IMR-90 (cell line): ENCODE measurements around the gene CEP76. TPM values are rescaled to one million over a fixed set of nuclear protein-coding genes. Genes with fewer than 3 reads are reported as not detected.

Experiments used
- ATAC-seq: fragments of 200-7000 bp; cut with Tn5 transposase; 2 replicates; pipeline ENCODE4 v1.9.1; 2020; ENCODE audit warnings: low read depth, mild to moderate bottlenecking, moderate library complexity
- BruUV-seq: library from RNA; stranded (reverse); fragments of 400-500 nt; replicated peaks from 2 replicates; lab custom pipeline; 2021; lab: Mats Ljungman, UMichigan
- CTCF ChIA-PET: fragments of 300-600 bp; formaldehyde crosslinking; extraction: SDS; loops from one replicate; lab custom pipeline; 2021; ENCODE audit warnings: antibody characterized with exemption; lab: Yijun Ruan, JAX
- POLR2A ChIA-PET: fragments of 300-600 bp; sonication (Branson Sonifier 250); formaldehyde crosslinking; loops from one replicate; lab custom pipeline; 2022; ENCODE audit warnings: antibody characterized with exemption; ENCODE audit not compliant: unreplicated experiment; lab: Charles Lee
- DNase-seq: peaks from one replicate; pipeline ENCODE4 v3.0.0; 2013
- H2AFZ ChIP-seq: replicated peaks from 2 replicates; pipeline ENCODE3; 2013; ENCODE audit warnings: low read length, mild to moderate bottlenecking; ENCODE audit not compliant: poor library complexity
- H2AK5ac ChIP-seq: 2 replicates; pipeline ENCODE4 v1.6.1; 2013; ENCODE audit warnings: low read depth, low read length, inconsistent platforms
- H2AK9ac ChIP-seq: replicated peaks from 2 replicates; pipeline ENCODE3; 2013; ENCODE audit warnings: mild to moderate bottlenecking, low read depth, low read length, moderate library complexity; ENCODE audit not compliant: poor library complexity
- H2BK120ac ChIP-seq: 2 replicates; pipeline ENCODE4 v1.6.1; 2013; ENCODE audit warnings: low read depth, low read length, inconsistent platforms
- H2BK15ac ChIP-seq: 3 replicates; pipeline ENCODE4 v1.6.1; 2013; ENCODE audit warnings: low read depth, low read length, inconsistent platforms
- H2BK20ac ChIP-seq: 2 replicates; pipeline ENCODE4 v1.6.1; 2013; ENCODE audit warnings: low read depth, mild to moderate bottlenecking, inconsistent platforms, low read length, moderate library complexity
- H2BK5ac ChIP-seq: 2 replicates; pipeline ENCODE4 v1.6.1; 2013; ENCODE audit warnings: mild to moderate bottlenecking, low read depth, low read length, inconsistent platforms; ENCODE audit not compliant: poor library complexity, severe bottlenecking
- H3K14ac ChIP-seq: replicated peaks from 2 replicates; pipeline ENCODE4 v1.6.1; 2013; ENCODE audit warnings: low read depth, low read length, inconsistent platforms
- H3K18ac ChIP-seq: 2 replicates; pipeline ENCODE4 v1.6.1; 2013; ENCODE audit warnings: low read depth, low read length, control low read depth
- H3K23ac ChIP-seq: 2 replicates; pipeline ENCODE4 v1.6.1; 2013; ENCODE audit warnings: low read depth, low read length, inconsistent platforms
- H3K27ac ChIP-seq: 2 replicates; pipeline ENCODE4 v1.5.1; 2013; ENCODE audit warnings: mild to moderate bottlenecking, control low read depth, low read length; ENCODE audit not compliant: insufficient read depth
- H3K27me3 ChIP-seq: 2 replicates; pipeline ENCODE4 v1.6.1; 2013; ENCODE audit warnings: low read length; ENCODE audit not compliant: control insufficient read depth, insufficient read depth
- H3K36me3 ChIP-seq: 2 replicates; pipeline ENCODE4 v1.6.1; 2013; ENCODE audit warnings: low read length, mixed read lengths; ENCODE audit not compliant: control insufficient read depth, insufficient read depth
- H3K4ac ChIP-seq: 2 replicates; pipeline ENCODE4 v1.6.1; 2013; ENCODE audit warnings: low read depth, low read length, inconsistent platforms
- H3K4me1 ChIP-seq: 2 replicates; pipeline ENCODE4 v1.6.1; 2013; ENCODE audit warnings: low read length, mixed read lengths; ENCODE audit not compliant: control insufficient read depth, insufficient read depth
- H3K4me2 ChIP-seq: 2 replicates; pipeline ENCODE4 v1.6.1; 2013; ENCODE audit warnings: low read depth, mild to moderate bottlenecking, control low read depth, low read length, moderate library complexity
- H3K4me3 ChIP-seq: 2 replicates; pipeline ENCODE4 v1.5.1; 2013; ENCODE audit warnings: low read depth, mild to moderate bottlenecking, control low read depth, low read length, moderate library complexity; ENCODE audit not compliant: insufficient read depth
- H3K56ac ChIP-seq: 2 replicates; pipeline ENCODE4 v1.6.1; 2013; ENCODE audit warnings: low read length, inconsistent platforms; ENCODE audit not compliant: insufficient read depth; ENCODE audit errors: extremely low read depth
- H3K79me1 ChIP-seq, 2 experiments: 2 replicates each; pipeline ENCODE4 v1.6.1; 2013; ENCODE audit warnings: low read length in 2 of 2, inconsistent platforms in 1 of 2, low read depth in 1 of 2
- H3K9ac ChIP-seq: 2 replicates; pipeline ENCODE4 v1.6.1; 2013; ENCODE audit warnings: low read depth, low read length, control low read depth
- H3K9me1 ChIP-seq: 2 replicates; pipeline ENCODE4 v1.6.1; 2013; ENCODE audit warnings: low read length, inconsistent platforms; ENCODE audit not compliant: insufficient read depth
- H3K9me3 ChIP-seq: 2 replicates; pipeline ENCODE4 v1.6.1; 2013; ENCODE audit warnings: low read length; ENCODE audit not compliant: control insufficient read depth, insufficient read depth
- H4K20me1 ChIP-seq: 2 replicates; pipeline ENCODE4 v1.6.1; 2013; ENCODE audit warnings: low read length, inconsistent platforms; ENCODE audit not compliant: insufficient read depth
- H4K5ac ChIP-seq: 2 replicates; pipeline ENCODE4 v1.6.1; 2013; ENCODE audit warnings: mild to moderate bottlenecking, low read depth, low read length, control low read depth
- H4K8ac ChIP-seq, 2 experiments: 2 replicates each; pipeline ENCODE4 v1.6.1; 2013; ENCODE audit warnings: low read depth in 2 of 2, low read length in 2 of 2, control low read depth in 1 of 2, inconsistent platforms in 1 of 2
- H4K91ac ChIP-seq: 2 replicates; pipeline ENCODE4 v1.6.1; 2013; ENCODE audit warnings: low read depth, low read length, inconsistent platforms; ENCODE audit not compliant: insufficient read depth
- CEBPB ChIP-seq: IDR thresholded peaks from 2 replicates; pipeline ENCODE4 v1.6.1; 2012; ENCODE audit warnings: low read depth, low read length, improper control_type of control experiment
- FOS ChIP-seq: fragments of 150-350 bp; IDR thresholded peaks from 2 replicates; pipeline ENCODE4 v1.6.1; 2016; ENCODE audit warnings: low read depth, low read length
- MAFK ChIP-seq: IDR thresholded peaks from 2 replicates; pipeline ENCODE4 v1.6.1; 2012; ENCODE audit warnings: low read depth, low read length, improper control_type of control experiment
- MAZ ChIP-seq: IDR thresholded peaks from 2 replicates; pipeline ENCODE4 v1.6.1; 2012; ENCODE audit warnings: low read depth, mild to moderate bottlenecking, low read length, improper control_type of control experiment, moderate library complexity, borderline replicate concordance
- MXI1 ChIP-seq: IDR thresholded peaks from 2 replicates; pipeline ENCODE4 v1.6.1; 2012; ENCODE audit warnings: low read depth, mild to moderate bottlenecking, low read length, moderate library complexity, borderline replicate concordance
- NFE2L2 ChIP-seq: fragments of 150-350 bp; IDR thresholded peaks from 2 replicates; pipeline ENCODE4 v1.6.1; 2016; ENCODE audit warnings: low read depth, mild to moderate bottlenecking, low read length
- POLR2A ChIP-seq: IDR thresholded peaks from 2 replicates; pipeline ENCODE4 v1.6.1; 2012; ENCODE audit warnings: mild to moderate bottlenecking, low read depth, low read length
- RAD21 ChIP-seq: IDR thresholded peaks from 2 replicates; pipeline ENCODE4 v1.6.1; 2012; ENCODE audit warnings: low read length, improper control_type of control experiment
- RCOR1 ChIP-seq: IDR thresholded peaks from 2 replicates; pipeline ENCODE4 v1.6.1; 2012; ENCODE audit warnings: mild to moderate bottlenecking, low read length, improper control_type of control experiment; ENCODE audit not compliant: insufficient replicate concordance
- RFX5 ChIP-seq: IDR thresholded peaks from 2 replicates; pipeline ENCODE4 v1.8.0; 2012; ENCODE audit warnings: low read depth, mild to moderate bottlenecking, low read length, moderate library complexity
- SMC3 ChIP-seq: fragments of 150-350 bp; IDR thresholded peaks from 2 replicates; pipeline ENCODE4 v1.6.1; 2016; ENCODE audit warnings: low read depth, mild to moderate bottlenecking, antibody characterized with exemption, low read length, moderate library complexity
- WGBS, 2 experiments: methylation state at CpG; one replicate each; pipeline versions ENCODE4 v1.1.5 to v1.1.7; 2013; ENCODE audit warnings: missing lambda C conversion rate in 2 of 2; ENCODE audit not compliant: insufficient read length in 1 of 2; ENCODE audit errors: extremely low coverage in 2 of 2; 5-methylcytosine and 5-hydroxymethylcytosine counted together
- dilution Hi-C: fragments of 300-500 bp; cut with HindIII; formaldehyde crosslinking; loops from one replicate; pipeline ENCODE4 v1.14.3; 2018; ENCODE audit warnings: low sequenced_read_pairs; ENCODE audit not compliant: unreplicated experiment
- in situ Hi-C: fragments of 300-500 bp; cut with MboI; formaldehyde crosslinking; loops from 3 replicates; pipeline ENCODE4 v1.14.3; 2019; ENCODE audit warnings: low sequenced_read_pairs, inconsistent platforms, mixed read lengths
- intact Hi-C: fragments of 100-400 bp; cut with micrococcal nuclease; formaldehyde crosslinking; loops from 2 replicates; pipeline ENCODE4 v1.10.0; 2022
- polyA plus RNA-seq, 3 experiments: library from polyadenylated mRNA; depleted of rRNA; stranded (reverse); fragments of >200 nt; gene quantifications; 2 replicates each; pipeline ENCODE4 v1.2.3, GENCODE V29; 2012; ENCODE audit warnings: low replicate concordance in 1 of 3
- total RNA-seq: library from RNA; depleted of rRNA; stranded (reverse); fragments of >200 nt; gene quantifications from 2 replicates; pipeline ENCODE4 v1.2.3, GENCODE V29; 2012
- TF ChIP-seq, protein P1 (sequence below): conservative IDR thresholded peaks from 2 replicates; pipeline ENCODE4 v1.5.1; 2012; ENCODE audit warnings: mild to moderate bottlenecking, low read depth, low read length, improper control_type of control experiment

The CEP76 gene
- total and polyA plus RNA-seq, 2 of the 4 experiments (the other 2 are of a cell fraction) = 5.1 to 8.1 TPM

DNA sequence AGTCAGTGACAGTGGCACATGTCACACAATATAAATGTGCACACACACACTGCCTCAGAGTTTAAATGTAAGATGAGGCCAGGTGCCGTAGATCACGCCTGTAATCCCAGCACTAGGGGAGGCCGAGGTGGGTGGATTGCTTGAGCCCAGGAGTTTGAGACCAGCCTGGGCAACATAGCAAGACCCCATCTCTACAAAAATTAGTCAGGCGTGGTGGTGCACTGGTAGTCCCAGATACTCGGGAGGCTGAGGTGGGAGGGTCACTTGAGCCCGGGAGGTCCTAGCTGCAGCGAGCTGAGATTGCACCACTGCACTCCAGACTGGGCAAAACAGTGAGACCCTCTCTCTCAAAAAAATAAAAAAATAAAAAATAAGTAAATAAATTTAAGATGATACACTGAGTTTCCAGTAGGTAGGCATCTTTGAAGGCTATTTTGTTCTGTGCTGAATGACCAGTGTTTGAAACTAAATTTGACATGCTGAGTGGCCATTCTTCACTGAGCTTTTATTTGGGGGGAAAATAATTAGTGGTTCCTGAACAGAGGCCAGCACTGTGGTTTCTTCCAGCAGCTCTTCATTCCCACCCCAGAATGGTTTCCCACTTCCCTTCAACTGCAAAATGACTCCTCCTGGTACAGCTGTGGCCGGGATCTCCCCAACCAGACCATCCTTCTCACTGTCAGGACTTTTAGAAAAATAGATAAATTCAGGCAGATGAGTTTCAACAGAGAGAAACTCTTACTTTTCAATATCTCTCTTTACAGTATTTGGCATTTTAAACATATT is 45.2 kb upstream of the CEP76 start (continued):
- TF ChIP-seq CEBPB = no peak

DNA sequence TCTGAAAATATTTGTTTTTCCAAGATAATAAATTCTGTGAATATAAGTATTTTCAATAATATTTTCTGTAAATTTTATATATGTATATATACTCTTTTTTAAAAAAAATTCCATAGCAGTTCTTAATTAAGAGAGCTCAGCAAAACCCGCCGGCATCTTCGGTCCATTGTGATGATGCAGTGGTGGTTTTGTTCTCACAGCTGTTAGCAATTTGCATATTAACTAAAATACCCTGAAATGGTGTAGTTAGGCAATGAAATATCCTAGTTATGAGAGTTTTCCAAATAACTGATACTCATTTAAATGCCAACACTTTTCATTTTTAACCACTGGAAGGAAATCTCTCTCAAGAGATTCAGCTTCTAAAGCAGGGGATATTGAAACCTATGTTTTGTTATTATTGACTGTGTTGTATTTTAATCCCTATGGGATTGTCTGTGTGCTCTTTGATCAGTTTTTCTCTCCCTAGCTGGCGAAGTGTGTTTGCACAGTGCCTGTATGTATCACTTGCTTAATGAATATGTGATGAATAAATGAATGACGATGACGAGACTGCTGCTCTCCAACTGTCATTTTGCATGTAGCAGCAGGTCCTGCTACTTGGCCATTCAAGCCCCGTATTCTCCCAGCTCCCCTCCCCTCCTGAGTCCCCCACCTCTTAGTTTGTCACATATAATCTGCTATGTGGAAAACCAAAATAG is 42.7 kb upstream of the CEP76 start:
- Histone ChIP-seq H4K5ac (no peak overlapping the region), H2BK20ac (no peak overlapping the region), H3K27me3 (no peaks in the 10 kb centered on the region), H2AK5ac (no peak overlapping the region), H3K9me1 (peaks cover 4% of the 10 kb centered on the region; the same call in 1 of the 2 replicates), H3K79me1 (no peaks in the 10 kb centered on the region), H3K23ac (no peak overlapping the region), H3K56ac (no peak overlapping the region), H3K36me3 (no peaks in the 10 kb centered on the region), H4K91ac (no peak overlapping the region), H3K9me3 (no peaks in the 10 kb centered on the region), H3K4ac (no peak overlapping the region), H4K8ac (no peak overlapping the region), H3K14ac (no peak overlapping the region), H2BK5ac (no peak overlapping the region), H3K4me2 (no peak overlapping the region), H3K4me1 (peaks cover 9% of the 10 kb centered on the region), H3K27ac (no peak overlapping the region), H3K9ac (no peak overlapping the region), H2BK15ac (no peak overlapping the region), H4K20me1 (no peaks in the 10 kb centered on the region), H2AFZ (no peak overlapping the region), H2AK9ac (no peak overlapping the region), H2BK120ac (no peak overlapping the region), H3K4me3 (no peak overlapping the region), H3K18ac (no peak overlapping the region)
- in situ Hi-C loops (loop anchor here (10.0 to 25.0 kb wide), 2 partner anchors 150 to 417 kb away; no protein-coding TSS in a partner anchor), intact Hi-C loops (loop anchor here (2.0 kb wide), 1 partner anchor 18 kb away; no protein-coding TSS in a partner anchor), dilution Hi-C loops (no loop called here)
- BruUV-seq = no TSS peak
- CTCF ChIA-PET = interaction anchor here (0.7 to 2.8 kb wide), 6 partner anchors 117 to 197 kb away, joined by 3 to 23 read pairs (median 4); no protein-coding TSS in a partner anchor
- ATAC-seq (no peak), DNase-seq (no peak)
- TF ChIP-seq MXI1 (no peak), FOS (no peak), MAFK (no peak), CEBPB (no peak), NFE2L2 (no peak), RAD21 (no peak), RCOR1 (no peak), POLR2A (no peak), RFX5 (no peak), MAZ (no peak), SMC3 (no peak)
- TF ChIP-seq, protein P1, sequence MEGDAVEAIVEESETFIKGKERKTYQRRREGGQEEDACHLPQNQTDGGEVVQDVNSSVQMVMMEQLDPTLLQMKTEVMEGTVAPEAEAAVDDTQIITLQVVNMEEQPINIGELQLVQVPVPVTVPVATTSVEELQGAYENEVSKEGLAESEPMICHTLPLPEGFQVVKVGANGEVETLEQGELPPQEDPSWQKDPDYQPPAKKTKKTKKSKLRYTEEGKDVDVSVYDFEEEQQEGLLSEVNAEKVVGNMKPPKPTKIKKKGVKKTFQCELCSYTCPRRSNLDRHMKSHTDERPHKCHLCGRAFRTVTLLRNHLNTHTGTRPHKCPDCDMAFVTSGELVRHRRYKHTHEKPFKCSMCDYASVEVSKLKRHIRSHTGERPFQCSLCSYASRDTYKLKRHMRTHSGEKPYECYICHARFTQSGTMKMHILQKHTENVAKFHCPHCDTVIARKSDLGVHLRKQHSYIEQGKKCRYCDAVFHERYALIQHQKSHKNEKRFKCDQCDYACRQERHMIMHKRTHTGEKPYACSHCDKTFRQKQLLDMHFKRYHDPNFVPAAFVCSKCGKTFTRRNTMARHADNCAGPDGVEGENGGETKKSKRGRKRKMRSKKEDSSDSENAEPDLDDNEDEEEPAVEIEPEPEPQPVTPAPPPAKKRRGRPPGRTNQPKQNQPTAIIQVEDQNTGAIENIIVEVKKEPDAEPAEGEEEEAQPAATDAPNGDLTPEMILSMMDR = no peak
- POLR2A ChIA-PET = no interaction called here
- no CpG with 5 or more reads among the region's 7 CpGs for WGBS, 2 experiments
